Left lung (tissue), 10 donors: Measurements from ENCODE around the gene FOXK1. TPM values are rescaled to one million over a fixed set of nuclear protein-coding genes. Genes with fewer than 3 reads are reported as not detected.

Source experiments
- ATAC-seq: fragments of 200-7000 bp; cut with Tn5 transposase; one replicate; pipeline ENCODE4 v1.9.1; 2020; ENCODE audit warnings: moderate library complexity
- DNase-seq, 4 donors: peaks; one replicate each; pipeline ENCODE4 v3.0.0-alpha.2; 2013 to 2020
- H3K27ac ChIP-seq, 2 donors: fragments of 200-600 bp; sonication (generic) in 1 of 2; one replicate each; pipeline versions ENCODE4 v1.5.0 to v1.8.0; 2020 to 2021
- H3K27me3 ChIP-seq, 2 donors: fragments of 200-600 bp; sonication (generic) in 1 of 2; one replicate each; pipeline versions ENCODE4 v1.5.0 to v1.8.0; 2020 to 2021
- H3K36me3 ChIP-seq, 2 donors: fragments of 200-600 bp; sonication (generic) in 1 of 2; one replicate each; pipeline versions ENCODE4 v1.5.0 to v1.8.0; 2020 to 2021
- H3K4me1 ChIP-seq, 2 donors: fragments of 200-600 bp; one replicate each; pipeline ENCODE4 v1.8.0; 2021
- H3K4me3 ChIP-seq, 2 donors: fragments of 200-600 bp; sonication (generic) in 1 of 2; one replicate each; pipeline versions ENCODE4 v1.5.0 to v1.8.0; 2020 to 2021; ENCODE audit warnings: mild to moderate bottlenecking in 1 of 2
- H3K9me3 ChIP-seq, 2 donors: fragments of 200-600 bp; sonication (generic) in 1 of 2; one replicate each; pipeline versions ENCODE4 v1.5.0 to v1.8.0; 2020 to 2021
- intact Hi-C, 2 donors: fragments of 100-400 bp; cut with DNase I; formaldehyde crosslinking; loops; one replicate each; pipeline versions ENCODE4 v1.11.2 to v1.14.2; 2022
- polyA plus RNA-seq, 6 donors: library from polyadenylated mRNA; unstranded; fragments of 120-200 nt; gene quantifications; one replicate each; pipeline ENCODE4 v1.2.1, GENCODE V29; 2013; ENCODE audit not compliant: insufficient read length in 6 of 6
- total RNA-seq, 2 donors: library from RNA; stranded (reverse); fragmentation: NEBNext Ultra II Directional; extraction: Animal tissue kit (Norgen Biotek cat#: 25700); gene quantifications; one replicate each; pipeline ENCODE4 v1.2.1, GENCODE V29; 2021
- TF ChIP-seq, protein P1 (sequence below), 2 donors: fragments of 200-600 bp; sonication (generic) in 1 of 2; IDR thresholded peaks; one replicate each; pipeline versions ENCODE4 v1.5.0 to v1.8.0; 2021; ENCODE audit warnings: antibody characterized with exemption in 2 of 2
- donor health status: DM: no; HTN: yes; CAD: no.
- donor health status: DM: no; HTN: no; CAD: no.

FOXK1 gene
- total and polyA plus RNA-seq, 8 donors, result 15.1 to 29.2 (median 18.8) TPM

DNA sequence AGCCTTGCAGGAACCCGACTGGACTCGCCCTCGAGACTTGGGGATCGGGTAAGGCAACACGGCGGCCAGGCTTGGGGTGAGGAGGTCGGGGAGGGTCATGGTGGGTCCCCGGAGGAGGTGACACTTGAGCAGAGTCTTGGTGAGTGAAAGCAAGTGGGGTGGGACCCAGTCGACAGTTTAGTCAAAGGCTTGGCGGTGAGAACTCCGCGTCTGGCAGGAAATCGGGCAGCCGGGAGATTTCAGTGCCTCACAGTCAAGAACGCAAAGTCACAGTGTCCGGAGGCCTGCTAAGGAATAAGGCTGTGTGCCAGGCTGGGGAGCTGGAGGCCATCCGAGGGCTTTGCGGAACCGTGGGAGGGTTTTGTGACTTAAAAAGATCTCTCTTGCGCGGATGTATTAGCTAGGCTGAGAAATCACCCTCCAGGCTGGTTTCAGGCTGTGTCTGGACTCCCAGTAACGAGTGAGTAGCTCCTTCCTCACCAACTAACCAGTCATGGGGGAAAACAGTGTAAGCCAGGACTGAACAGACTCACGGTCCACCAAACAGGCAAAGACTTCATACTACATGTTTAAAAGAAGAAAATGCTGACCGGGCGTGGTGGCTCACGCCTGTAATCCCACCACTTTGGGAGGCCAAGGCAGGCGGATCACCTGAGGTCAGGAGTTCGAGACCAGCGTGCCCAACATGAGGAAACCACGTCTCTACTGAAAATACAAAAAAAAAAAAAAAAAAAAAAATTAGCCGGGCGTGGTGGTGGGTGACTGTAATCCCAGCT lies 93.9 kb downstream of the FOXK1 start:
- Histone ChIP-seq H3K36me3 (peaks cover 0 to 23% of the 10 kb centered on the region in 2 donors), H3K27ac (peak overlapping the region; percentile 99), H3K27me3 (no peaks in the 10 kb centered on the region), H3K4me3 (peak overlapping the region; percentile 87 to 92), H3K9me3 (no peaks in the 10 kb centered on the region), H3K4me1 (peaks cover 14 to 34% of the 10 kb centered on the region in 2 donors)
- intact Hi-C loops, result no loop called here
- peak; percentile 37 for ATAC-seq
- DNase-seq, result peak in 1 of 4 donors; percentile 26
- TF ChIP-seq, protein P1, sequence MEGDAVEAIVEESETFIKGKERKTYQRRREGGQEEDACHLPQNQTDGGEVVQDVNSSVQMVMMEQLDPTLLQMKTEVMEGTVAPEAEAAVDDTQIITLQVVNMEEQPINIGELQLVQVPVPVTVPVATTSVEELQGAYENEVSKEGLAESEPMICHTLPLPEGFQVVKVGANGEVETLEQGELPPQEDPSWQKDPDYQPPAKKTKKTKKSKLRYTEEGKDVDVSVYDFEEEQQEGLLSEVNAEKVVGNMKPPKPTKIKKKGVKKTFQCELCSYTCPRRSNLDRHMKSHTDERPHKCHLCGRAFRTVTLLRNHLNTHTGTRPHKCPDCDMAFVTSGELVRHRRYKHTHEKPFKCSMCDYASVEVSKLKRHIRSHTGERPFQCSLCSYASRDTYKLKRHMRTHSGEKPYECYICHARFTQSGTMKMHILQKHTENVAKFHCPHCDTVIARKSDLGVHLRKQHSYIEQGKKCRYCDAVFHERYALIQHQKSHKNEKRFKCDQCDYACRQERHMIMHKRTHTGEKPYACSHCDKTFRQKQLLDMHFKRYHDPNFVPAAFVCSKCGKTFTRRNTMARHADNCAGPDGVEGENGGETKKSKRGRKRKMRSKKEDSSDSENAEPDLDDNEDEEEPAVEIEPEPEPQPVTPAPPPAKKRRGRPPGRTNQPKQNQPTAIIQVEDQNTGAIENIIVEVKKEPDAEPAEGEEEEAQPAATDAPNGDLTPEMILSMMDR (IDR thresholded peaks at IDR 0.05), result no peak

DNA sequence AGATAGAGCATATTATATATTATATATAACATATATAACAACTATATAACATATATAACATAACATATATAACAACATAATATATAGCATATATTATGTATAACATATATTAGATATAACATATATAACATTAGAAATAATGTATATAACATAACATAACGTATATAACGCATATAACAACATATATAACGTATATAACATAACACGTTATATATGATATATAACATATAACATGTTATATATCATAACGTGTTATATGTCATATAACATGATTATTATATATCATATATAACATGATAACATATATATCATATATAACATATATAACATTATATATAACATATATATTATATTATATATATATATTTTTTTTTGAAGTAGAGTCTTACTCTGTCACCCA lies 97.0 kb downstream of the FOXK1 start:
- ATAC-seq (no peak), DNase-seq (no peak)
- H3K4me1 ChIP-seq, result peaks cover 14 to 33% of the 10 kb centered on the region in 2 donors
- H3K9me3 ChIP-seq, result no peaks in the 10 kb centered on the region
- TF ChIP-seq, protein P1 (IDR thresholded peaks at IDR 0.05), result no peak
- H3K27ac ChIP-seq, result no peak overlapping the region
- peaks cover 0 to 54% of the 10 kb centered on the region in 2 donors for H3K36me3 ChIP-seq
- no peak overlapping the region for H3K4me3 ChIP-seq
- intact Hi-C loops, result no loop called here
- H3K27me3 ChIP-seq, result no peaks in the 10 kb centered on the region

DNA sequence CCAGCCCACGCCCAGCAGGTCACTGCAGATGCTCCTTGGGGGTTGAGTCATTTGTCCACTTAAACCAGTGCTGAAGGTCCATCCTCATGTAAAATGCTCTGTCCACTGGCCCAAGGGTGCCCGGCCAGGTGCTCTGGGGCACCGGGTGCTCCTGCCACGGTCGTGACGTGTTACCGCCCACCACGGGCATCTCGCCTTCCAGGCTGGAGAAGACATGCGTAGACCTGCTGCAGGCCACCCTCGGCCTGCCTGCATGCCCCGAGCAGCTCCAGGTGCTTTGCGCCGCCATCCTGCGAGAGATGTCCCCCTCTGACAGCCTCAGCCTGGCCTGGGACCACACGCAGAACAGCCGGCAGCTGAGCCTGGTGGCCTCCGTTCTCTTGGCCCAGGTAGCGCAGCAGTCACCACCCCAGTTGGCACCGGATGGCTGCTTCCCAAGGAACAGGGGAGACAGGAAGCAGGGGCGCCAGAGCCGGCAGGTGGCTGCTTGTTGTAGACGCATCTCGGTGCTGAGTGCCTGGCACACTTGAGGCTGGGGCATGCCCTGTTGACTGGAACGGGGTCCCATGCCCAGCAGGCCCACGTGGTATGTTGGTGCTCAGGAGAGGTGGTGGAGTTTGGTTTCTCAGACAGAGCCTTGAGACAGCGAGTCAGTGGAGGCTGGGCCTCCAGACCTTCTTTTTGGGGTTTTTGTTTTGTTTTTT lies 99.4 kb downstream of the FOXK1 start:
- H3K36me3 ChIP-seq, result peaks cover 0 to 78% of the 10 kb centered on the region in 2 donors
- no peaks in the 10 kb centered on the region for H3K9me3 ChIP-seq
- H3K27me3 ChIP-seq, result no peaks in the 10 kb centered on the region
- ATAC-seq, result no peak
- H3K4me3 ChIP-seq, result no peak overlapping the region
- no peak overlapping the region for H3K27ac ChIP-seq
- TF ChIP-seq, protein P1 (IDR thresholded peaks at IDR 0.05), result no peak
- peaks cover 5 to 20% of the 10 kb centered on the region in 2 donors for H3K4me1 ChIP-seq
- intact Hi-C loops, result no loop called here
- DNase-seq, result peak in 1 of 4 donors; percentile 77

DNA sequence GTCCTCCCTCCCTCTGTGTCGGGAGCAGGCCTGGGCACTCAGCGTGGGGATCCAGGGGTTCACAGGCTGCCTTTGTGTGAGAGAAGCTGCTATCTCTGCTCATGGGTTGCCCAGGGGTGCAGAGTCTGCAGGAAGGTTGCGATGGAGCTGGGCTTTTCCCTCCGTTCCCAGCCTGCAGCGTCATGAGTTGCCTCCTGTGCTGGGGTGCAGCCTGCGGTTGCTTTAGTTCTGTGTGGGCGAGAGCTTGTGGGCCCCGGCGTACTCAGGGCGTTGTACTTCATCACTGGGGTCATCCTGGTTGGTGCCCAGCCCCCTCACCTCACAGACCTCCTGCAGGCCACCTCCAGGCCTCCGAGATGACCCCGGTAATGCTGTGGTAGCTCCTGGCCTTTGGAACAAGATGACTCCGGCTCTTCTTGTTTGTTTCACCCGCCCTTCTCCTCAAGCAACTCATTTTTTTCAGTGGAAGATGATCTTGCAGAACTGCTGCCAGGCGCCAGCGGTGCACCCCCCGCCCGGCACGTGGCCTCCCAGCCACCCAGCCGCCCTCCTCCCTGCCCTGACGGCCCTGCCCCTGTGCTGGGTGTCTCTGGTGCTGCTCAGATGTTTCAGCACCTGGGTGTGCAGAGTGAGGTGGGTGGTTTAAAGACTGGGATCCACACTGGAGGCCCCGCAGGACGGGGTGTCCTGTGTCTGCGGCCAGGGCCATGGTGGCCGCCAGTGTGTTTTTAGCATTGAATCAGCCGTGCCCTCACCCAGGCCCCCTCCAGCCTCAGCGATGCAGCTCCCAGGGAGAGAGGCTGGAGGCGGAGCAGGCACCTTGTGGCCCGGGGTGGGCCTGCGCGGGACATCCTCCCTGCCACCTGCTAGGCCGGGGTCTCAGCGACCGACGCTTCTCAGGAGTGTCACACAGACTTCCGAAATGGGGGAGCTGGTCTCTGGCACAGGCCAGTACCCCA lies 100.5 kb downstream of the FOXK1 start:
- Histone ChIP-seq H3K27me3 (no peaks in the 10 kb centered on the region), H3K36me3 (peaks cover 0 to 87% of the 10 kb centered on the region in 2 donors), H3K27ac (no peak overlapping the region), H3K4me3 (no peak overlapping the region), H3K9me3 (no peaks in the 10 kb centered on the region), H3K4me1 (peaks cover 0 to 9% of the 10 kb centered on the region in 2 donors)
- TF ChIP-seq, protein P1 (IDR thresholded peaks at IDR 0.05), result no peak
- peak in 1 of 4 donors; percentile 70 for DNase-seq
- intact Hi-C loops, result no loop called here
- no peak for ATAC-seq
